ENCODE data around the gene NSD1.

The NSD1 gene

DNA sequence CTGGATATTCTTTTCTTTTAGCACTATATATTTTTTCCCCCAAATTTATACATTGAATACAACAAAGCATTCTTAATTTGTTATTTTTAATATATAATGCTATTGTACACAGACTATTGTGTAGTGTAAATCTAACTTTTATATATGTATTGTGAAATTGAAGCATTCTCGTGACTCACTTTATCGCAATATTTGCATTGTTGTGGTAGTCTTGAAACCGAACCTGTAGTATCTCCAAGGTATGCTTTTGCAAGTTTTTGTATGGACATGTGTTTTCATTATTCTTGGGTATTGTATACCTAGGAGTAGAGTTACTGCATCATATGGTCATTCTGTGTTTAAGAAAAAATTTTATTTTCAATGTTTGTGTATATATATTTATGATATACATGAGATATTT, 49.6 kb downstream of the NSD1 start:
- DNase-seq: no peak

DNA sequence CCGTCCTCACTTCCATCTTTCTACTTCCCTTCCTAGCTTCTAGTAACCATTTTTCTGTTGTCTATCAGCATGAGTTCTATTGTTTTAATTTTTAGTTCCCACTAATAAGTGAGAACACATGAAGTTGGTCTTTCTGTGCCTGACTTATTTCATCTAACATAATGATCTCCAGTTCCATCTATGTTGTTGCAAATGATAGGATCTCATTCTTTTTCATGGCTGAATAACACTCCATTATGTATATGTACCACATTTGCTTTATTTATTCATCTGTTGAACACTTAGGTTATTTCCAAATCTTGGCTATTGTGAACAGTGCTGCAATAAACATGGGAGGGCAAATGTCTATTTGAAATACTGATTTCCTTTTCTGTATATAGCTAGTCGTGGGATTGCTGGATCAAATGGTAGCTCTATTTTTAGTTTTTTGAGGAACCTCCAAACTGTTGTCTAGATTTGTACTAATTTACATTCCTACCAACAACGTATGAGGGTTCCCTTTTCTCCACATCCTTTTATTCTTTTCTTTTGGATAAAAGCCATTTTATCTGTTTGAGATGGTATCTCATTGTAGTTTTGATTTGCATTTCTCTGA, 50.3 kb downstream of the NSD1 start:
- no peak for DNase-seq

DNA sequence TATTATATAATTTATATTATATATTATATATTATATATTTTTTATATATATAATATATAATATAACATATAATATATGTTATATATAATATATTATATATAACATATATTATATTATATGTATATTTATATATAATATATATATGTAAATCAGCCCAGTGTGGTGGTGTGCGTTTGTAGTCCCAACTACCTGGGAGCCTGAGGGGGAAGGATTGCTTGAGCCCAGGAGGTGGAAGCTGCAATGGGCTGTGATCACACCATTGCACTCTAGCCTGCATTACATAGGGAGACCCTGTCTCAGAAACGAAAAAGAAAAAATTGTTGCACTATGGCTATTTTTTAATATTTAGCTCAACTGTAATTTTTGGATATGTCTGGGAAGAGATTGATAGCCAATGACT, 52.4 kb downstream of the NSD1 start:
- DNase-seq: no peak

DNA sequence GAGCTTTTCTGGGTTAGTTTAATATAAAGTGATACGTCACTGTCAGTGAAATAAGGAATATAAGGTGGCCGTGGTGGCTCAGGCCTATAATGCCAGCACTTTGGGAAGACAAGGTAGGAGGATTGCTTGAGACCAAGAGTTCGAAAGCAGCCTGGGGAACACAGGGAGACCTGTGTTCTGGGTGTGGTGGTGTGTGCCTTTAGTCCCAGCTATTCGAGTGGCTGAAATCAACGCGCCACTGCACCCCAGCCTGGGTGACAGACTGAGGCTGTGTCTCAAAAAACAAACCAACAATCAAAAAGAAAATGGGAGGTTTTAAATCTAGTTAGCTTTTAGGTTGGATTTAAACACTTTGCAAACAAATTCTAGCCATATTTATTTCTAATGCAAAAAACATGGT, 53.1 kb downstream of the NSD1 start:
- DNase-seq: no peak

DNA sequence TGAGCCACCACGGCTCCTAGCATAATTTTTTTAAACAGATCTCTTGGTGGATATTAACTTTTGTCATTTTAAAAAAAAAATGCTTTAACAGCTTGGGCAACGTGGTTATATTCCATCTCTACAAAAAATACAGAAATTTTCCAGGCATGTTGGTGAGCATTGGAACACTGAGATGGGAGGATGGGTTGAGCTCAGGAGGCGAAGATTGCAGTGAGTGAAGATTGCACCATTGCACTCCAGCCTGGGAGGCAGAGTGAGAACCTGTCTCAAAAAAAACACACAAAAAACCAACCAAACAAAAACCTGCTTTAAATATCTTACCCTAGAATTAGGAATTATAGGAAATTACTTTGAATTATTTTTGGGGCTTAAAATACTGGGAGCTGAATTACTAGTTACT, 55.2 kb downstream of the NSD1 start:
- no peak for DNase-seq

DNA sequence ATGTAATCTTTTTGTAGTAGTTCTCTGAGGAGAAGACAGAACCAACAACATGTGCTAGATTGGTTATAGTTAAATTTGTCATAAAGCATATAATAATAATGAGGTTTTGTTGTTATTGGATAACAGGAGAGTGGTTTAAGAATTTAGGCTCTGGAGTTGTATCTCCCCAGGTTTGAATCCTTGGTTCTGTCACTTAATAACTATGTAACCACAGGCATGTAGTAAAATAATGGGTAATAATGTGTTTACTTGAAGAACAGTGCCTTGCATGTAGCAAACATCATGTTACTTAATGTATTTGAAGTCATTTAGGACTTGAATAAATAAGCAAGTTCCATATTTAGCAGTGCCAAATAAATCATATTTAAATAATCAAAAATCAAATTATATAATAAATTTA, 55.8 kb downstream of the NSD1 start:
- no peak for DNase-seq

DNA sequence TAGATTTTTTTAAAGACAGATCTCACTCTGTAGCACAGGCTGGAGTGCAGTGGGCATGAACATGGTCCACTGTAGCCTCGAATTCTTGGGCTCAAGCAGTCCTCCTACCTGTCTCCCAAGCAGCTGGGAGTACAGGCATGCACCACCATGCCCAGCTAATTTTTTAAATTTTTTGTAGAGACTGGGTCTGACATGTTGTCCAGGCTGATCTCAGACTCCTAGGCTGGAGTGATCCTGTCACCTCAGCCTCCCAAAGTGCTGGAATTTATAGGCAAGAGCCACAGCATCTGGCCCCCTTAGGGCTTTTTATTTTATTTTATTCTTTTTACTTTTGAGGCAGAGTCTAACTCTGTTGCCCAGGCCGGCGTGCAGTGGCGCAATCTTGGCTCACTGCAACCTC, 56.4 kb downstream of the NSD1 start:
- no peak for DNase-seq

DNA sequence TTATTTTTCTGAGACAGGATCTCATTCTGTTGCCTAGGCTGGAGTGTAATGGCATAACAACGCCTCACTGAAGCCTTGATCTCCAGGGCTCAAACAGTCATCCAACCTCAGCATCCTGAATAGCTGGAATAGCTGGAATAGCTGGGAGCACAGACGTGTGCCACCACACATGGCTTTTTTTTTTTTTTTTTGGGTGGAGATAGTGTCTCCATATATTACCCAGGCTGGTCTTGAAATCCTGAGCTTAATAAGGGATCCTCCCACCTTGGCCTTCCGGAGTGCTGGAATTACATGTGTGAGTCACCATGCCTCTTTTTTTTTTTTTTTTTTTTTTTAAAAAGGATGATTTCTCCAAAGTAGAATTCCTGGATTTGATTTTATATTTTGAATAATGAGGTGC, 60.7 kb downstream of the NSD1 start:
- no peak for DNase-seq

DNA sequence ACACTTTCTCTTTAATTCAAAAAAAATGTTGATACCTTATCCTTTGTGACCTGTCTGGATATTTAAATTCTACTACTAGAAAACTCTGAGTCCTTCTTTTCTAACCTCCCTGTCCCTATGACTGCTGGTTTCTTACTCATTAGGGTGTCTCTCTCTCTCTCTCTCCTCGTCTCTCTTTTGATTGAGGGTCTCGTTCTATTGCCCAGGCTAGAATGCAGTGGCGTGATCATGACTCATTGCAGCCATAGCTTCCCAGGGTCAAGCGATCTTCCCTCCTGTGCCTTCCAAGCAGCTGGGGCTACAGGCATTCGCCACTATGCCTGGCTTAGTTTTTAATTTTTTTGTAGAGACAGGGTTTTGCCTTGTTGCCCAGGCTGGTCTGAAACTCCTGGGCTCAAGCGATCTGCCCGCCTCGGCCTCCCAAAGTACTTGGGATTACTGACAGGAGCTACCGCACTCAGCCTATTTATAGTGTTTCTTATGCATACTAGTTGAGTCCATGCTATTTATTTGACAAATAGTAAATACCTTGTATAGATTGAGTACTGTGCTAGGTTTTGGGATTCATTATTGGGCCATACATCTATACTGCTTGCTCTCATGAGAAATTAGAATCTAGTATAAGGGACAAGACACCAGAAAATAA, 61.9 kb downstream of the NSD1 start:
- DNase-seq: no peak

DNA sequence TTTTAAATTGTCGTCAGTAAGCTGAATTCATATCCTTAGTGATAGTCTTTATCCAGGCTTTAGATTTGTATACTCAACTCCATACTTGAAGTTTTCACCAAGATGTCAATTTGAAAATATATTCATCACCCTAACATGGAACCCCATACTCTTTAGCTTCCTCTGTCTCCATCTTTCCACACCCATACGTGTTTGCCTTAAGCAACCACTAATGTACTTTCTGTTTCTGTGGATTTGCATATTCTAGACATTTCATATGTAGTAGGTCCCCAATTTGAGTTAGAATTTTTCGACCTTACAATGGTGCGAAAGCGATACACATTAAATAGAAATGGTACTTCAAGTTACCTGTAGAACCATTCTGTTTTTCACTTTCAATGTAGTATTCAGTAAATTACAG, 65.2 kb downstream of the NSD1 start:
- no peak for DNase-seq

DNA sequence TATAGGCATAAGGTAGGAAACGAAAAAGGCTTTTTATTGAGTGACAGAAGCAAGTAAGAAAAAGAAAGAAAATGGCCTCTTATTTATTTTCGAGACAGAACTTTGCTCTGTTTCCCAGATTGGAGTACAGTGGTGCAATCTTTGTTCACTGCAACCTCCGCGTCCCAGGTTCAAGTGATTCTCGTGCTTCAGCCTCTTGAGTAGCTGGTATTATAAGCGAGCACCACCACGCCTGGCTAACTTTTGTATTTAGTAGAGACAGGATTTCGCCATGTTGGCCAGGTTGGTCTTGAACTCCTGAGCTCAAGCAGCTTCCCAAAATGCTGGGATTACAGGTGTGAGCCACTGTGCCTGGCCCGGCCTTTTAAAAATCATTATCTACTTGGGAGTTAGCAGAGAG, 70.7 kb downstream of the NSD1 start:
- DNase-seq: no peak

DNA sequence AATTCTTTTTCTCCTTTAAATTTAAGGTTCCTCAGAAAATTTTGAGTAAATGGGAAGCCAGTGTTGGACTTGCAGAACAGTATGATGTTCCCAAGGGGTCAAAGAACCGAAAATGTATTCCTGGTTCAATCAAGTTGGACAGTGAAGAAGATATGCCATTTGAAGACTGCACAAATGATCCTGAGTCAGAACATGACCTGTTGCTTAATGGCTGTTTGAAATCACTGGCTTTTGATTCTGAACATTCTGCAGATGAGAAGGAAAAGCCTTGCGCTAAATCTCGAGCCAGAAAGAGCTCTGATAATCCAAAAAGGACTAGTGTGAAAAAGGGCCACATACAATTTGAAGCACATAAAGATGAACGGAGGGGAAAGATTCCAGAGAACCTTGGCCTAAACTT, 76.0 kb downstream of the NSD1 start:
- DNase-seq: no peak

DNA sequence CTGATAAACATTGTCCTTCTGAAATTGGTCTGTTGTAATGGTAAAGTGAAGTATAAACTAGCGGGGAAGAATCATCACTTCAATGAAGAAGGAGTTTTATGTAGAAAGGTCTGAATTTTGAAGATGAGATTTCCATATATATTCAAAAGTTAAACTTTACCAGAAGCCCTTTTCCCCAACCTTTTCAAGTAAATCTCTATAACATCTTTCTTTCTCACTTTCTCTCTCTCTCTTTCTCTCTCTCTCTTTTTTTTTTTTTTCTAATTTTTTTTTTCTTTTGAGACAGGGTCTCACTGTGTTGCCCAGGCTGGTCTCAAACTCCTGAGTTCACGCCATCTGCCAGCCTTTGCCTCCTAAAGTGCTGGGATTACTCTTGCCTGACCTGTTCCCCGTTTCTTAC, 78.7 kb downstream of the NSD1 start:
- DNase-seq: no peak

DNA sequence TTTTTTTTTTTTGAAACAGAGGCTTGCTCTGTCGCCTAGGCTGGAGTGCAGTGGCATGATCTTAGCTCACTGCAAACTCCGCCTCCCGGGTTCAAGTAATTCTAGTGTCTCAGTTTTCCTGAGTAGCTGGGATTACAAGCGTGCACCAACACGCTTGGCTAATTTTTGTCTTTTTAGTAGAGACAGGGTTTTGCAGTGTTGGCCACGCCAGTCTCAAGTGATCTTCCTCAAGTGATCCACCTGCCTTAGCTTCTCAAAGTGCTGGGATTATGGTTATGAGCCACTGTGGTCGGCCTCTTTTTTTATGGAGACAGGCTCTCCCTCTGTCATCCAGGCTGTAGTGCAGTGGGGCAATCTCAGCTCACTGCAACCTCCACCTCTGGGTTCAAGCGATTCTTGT, 87.0 kb downstream of the NSD1 start:
- no peak for DNase-seq

DNA sequence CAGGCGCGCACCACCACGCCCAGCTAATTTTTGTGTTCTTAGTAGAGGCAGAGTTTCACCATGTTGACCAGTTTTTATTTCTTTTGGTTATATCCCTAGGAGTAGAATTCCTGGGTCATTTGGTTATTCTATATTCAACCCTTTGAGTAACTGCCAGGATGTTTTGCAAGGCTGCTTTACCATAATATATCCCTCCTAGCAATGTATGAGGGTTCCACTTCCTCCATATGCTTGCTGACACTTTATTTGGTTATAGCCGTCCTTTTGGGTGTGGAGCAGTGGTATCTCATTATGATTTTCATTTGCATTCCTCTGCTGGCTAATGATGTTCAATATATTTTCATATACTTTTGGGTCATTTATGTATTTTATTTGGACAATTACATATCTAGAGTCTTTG, 88.7 kb downstream of the NSD1 start:
- DNase-seq: no peak

DNA sequence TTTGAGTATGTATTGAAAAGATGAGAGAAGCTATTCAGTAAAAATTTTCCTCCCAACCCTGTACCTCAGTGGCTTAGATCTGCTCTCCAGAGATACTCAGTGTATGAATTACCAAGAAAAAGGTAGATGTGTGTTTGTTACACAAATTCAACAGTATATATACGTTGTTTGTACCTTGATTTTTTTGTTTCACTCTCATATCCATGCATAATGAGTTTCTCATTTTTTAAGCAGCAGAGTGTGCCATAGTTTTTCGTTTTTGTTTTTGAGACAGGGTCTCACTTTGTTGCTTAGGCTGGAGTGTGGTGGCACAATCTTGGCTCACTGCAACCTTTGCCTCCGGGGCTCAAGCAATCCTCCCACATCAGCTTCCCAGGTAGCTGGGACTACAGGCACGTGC, 92.2 kb downstream of the NSD1 start:
- no peak for DNase-seq

DNA sequence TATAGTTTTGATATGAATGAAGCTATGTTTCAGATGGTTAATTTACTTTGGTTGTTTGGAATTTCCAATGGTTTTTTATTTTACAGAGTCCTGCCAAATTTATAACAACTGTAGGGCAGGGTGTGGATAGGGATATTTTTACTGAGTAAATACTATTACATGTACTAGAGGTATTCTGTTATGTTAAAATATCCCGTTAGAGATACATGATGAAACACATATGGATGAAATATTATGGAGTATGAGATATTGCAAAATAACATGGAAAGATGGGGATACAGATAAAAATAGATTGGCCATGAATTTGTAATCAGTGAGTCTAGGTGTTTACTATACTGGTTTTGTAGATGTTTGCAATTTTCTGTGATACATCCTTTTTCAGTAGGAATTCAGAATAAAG, 93.3 kb downstream of the NSD1 start:
- DNase-seq: no peak

DNA sequence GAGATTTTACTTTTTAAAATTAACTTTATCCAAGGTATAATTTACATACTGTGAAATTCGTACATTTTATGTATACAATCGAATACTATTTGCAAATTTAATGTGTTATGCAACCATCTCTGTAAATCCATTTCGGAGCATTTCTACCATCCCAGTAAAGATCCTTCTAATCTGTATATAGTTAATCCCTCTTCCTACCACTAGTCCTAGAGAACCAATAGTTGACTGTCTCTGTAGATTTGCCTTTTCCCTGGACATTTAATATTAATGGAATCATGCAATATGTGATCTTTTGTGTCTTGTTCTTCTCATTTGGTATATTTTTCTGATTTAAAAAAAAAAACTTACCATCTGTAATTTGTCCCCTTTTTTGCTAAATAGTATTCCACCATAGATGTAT, 95.2 kb downstream of the NSD1 start:
- DNase-seq: no peak

DNA sequence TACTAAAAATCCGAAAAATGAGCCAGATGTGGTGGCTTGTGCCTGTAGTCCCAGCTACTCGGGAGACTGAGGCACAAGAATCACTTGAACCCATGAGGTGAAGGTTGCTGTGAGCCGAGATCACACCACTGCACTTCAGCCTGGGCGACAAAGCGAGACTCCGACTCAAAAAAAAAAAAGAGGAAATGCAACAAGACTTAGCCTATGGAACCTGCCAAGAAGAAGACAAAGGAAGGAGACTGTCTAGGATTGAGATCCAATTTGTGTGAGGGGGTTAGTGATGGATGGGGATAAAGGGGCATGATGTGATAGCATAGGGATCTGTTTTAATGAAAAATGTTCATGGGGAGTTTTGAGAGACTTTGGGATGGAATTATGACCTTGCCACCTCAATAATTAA, 97.1 kb downstream of the NSD1 start:
- DNase-seq: no peak

DNA sequence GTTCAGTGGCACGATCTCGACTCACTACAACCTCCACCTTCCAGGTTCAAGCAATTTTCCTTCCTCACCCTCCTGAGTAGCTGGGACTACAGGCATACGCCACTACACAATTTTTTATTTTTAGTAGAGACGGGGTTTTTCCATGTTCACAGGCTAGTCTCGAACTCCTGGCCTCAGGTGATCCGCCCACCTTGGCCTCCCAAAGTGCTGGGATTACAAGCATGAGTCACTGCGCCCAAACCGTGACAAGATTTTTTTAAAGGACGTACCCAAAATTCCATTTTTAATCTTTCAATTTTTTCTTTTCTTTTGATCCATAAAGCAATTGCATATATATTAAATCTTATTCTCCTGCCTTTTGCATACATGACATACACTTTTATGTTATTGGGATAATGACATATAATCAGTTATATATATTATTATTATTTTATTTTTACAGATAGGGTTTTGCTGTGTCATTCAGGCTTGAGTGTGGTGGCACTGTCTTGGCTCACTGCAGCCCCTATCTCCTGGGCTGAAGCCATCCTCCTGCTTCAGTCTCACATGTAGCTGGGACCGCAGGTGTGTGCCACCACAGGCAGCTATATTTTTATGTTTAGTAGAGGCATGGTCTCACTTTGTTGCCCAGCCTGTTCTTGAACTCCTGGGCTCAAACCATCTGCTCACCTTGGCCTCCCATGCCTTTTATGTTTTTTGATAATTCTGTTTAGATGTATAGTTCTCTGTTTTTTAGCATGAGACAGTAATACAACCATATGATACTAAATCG, 98.1 kb downstream of the NSD1 start:
- no peak for DNase-seq

DNA sequence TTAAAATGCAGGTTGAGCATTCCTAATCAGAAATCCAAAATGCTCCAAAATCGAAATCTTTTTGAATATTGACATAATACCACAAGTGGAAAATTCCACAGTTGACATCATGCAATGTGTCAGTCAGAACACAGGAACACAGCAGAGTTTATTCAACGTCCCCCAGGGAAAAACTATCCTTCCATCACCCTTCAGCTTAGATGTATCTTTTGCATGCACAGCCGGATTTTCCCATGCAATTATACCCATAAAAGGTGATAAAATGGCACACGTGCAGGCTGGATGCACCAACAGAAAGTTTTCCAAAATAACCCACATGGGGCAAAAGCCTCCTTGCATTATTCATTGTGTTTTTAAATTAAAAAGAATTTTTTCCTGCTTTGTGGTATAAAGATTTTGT, 98.8 kb downstream of the NSD1 start:
- no peak for DNase-seq

DNA sequence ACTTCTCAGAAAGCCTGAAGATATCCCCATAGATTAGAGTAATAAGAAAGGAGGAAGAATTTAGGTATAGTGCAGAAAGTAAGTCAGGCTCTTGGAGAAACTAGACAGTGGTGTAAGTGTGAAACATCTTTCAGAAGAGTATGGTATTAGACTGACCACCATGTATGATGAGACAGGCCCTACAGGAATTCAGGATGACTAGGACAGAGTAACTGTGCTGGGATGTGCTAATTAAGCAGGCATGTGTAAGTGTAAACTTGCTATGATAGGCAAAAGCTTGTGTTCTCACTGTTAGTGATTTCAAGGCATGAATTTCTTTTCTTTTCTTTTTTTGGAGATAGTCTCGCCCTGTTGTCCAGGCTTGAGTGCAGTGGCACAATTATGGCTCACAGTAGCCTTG, 99.2 kb downstream of the NSD1 start:
- DNase-seq: no peak

DNA sequence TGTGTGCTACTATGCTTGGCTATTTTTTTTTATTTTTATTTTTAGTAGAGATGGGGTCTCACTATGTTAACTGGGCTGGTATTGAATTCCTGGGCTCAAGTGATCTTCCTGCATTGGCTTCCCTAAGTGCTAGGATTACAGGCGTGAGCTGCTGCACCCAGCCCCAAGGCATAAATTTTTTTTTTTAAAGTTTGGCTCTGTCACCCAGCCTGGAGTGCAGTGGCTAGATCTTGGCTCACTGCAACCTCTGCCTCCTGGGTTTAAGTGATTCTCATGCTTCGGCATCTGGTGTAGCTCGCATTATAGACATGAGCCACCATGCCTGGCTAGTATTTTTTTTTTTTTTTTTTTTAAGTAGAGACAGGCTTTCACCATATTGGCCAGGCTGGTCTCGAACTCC, 99.6 kb downstream of the NSD1 start:
- DNase-seq: no peak

DNA sequence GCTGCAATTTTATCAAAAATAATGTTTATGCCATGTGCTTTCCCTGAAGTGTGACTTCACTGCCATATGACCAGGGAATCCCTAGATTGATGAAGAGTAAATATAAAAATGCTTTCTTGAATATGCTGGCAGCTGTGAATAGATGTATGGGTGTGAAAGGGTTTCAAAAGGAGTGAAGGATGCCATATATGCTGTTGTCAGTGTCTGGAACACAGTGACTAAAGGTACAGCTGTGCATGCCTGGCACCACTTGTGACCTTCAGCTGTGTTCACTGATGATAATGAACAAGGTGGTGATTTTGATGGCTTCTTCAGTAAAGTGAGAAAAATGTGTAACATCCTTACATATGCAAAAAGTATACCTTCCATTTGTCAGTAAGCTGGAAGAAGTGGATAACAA, 100.2 kb downstream of the NSD1 start:
- DNase-seq: no peak

DNA sequence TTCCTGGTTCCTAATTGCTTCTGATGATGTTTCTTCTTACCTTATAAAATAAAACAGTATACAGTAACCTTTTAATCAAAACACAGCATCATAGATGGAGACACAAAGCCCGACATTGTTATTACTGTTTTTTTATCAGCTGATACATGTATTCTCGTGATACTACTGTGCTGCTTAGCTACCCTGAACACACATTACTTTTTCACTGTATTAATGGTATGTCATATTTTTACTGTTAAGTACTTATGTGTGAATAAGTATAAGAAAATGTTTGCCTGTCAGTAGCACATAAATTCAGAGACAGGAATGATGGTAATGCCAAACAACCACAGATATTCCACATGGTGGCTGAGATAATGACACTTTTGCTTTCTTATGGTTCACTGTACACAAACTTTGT, 101.3 kb downstream of the NSD1 start:
- no peak for DNase-seq

Data from stimulated activated naive CD4-positive, alpha-beta T cell treated with Interleukin-2 at 50 U/mL for 16 hours (primary cell).